ENCODE data around the gene GTPBP3. TPM values are rescaled to one million over a fixed set of nuclear protein-coding genes. Genes with fewer than 3 reads are reported as not detected.
A peak's percentile ranks its signal among the peaks of the same experiment; 100 is the strongest.

Gene GTPBP3
- total RNA-seq, 2 donors from 2014 or later, result 48.7 to 55.7 TPM

GRCh38 chr19:17390665-17391370, 53.5 kb downstream of the GTPBP3 start:
- H3K4me1 Mint-ChIP-seq, result peaks cover 3% of the 10 kb centered on the region
- peaks cover 10% of the 10 kb centered on the region for H3K9me3 Mint-ChIP-seq
- peak; percentile 98 for DNase-seq
- H3K36me3 Mint-ChIP-seq (ENCODE audit: low read depth), result no peaks in the 10 kb centered on the region
- H3K4me3 Mint-ChIP-seq, result peak overlapping the region; percentile 73
- WGBS, 2 experiments (ENCODE audit: insufficient coverage in 1 of 2, insufficient read length in 1 of 2), result 0 to 1% methylated on average over 25 to 50 of the region's 50 CpGs
- H3K27me3 ChIP-seq (ENCODE audit: control insufficient read depth, insufficient read depth, low read length, poor library complexity, severe bottlenecking), result no peaks in the 10 kb centered on the region
- TF ChIP-seq CTCF (conservative IDR thresholded peaks at IDR 0.05), result peak; percentile 83
- peak overlapping the region; percentile 79 for H3K4me3 ChIP-seq (ENCODE audit: low read length)
- peaks cover 23% of the 10 kb centered on the region for H3K27me3 Mint-ChIP-seq (ENCODE audit: insufficient read depth)
- H3K9ac ChIP-seq (ENCODE audit: extremely low read depth, low read length, poor library complexity, severe bottlenecking), result peak overlapping the region; percentile 22
- no peaks in the 10 kb centered on the region for H3K36me3 ChIP-seq (ENCODE audit: control insufficient read depth, insufficient read depth, low read length)
- H3K4me1 ChIP-seq (ENCODE audit: control insufficient read depth, insufficient read depth, low read length), result no peaks in the 10 kb centered on the region
- no peak overlapping the region for H3K27ac ChIP-seq (ENCODE audit: low read depth, low read length)
- H3K9me3 ChIP-seq (ENCODE audit: control insufficient read depth, low read length), result peaks cover 13% of the 10 kb centered on the region
- H3K27ac Mint-ChIP-seq, result peak overlapping the region; percentile 81

- H3K27ac Mint-ChIP-seq, result no peak overlapping the region
- no peaks in the 10 kb centered on the region for H3K27me3 ChIP-seq (ENCODE audit: control insufficient read depth, insufficient read depth, low read length, poor library complexity, severe bottlenecking)
- peak overlapping the region; percentile 73 for H3K4me3 Mint-ChIP-seq
- no peak overlapping the region for H3K9ac ChIP-seq (ENCODE audit: extremely low read depth, low read length, poor library complexity, severe bottlenecking)
- H3K36me3 ChIP-seq (ENCODE audit: control insufficient read depth, insufficient read depth, low read length), result no peaks in the 10 kb centered on the region
- TF ChIP-seq CTCF (conservative IDR thresholded peaks at IDR 0.05), result peak; percentile 29
- H3K27me3 Mint-ChIP-seq (ENCODE audit: insufficient read depth), result peaks cover 23% of the 10 kb centered on the region
- H3K9me3 Mint-ChIP-seq, result peaks cover 10% of the 10 kb centered on the region
- no peaks in the 10 kb centered on the region for H3K36me3 Mint-ChIP-seq (ENCODE audit: low read depth)
- H3K4me3 ChIP-seq (ENCODE audit: low read length), result peak overlapping the region; percentile 75
- 18 to 25% methylated on average over 15 to 26 of the region's 26 CpGs for WGBS, 2 experiments (ENCODE audit: insufficient coverage in 1 of 2, insufficient read length in 1 of 2)
- H3K9me3 ChIP-seq (ENCODE audit: control insufficient read depth, low read length), result peaks cover 13% of the 10 kb centered on the region
- no peak overlapping the region for H3K27ac ChIP-seq (ENCODE audit: low read depth, low read length)
- no peaks in the 10 kb centered on the region for H3K4me1 ChIP-seq (ENCODE audit: control insufficient read depth, insufficient read depth, low read length)
- DNase-seq, result peak; percentile 64
- H3K4me1 Mint-ChIP-seq, result peaks cover 3% of the 10 kb centered on the region
These were observed 54.2 kb downstream of the GTPBP3 start for GRCh38 chr19:17391371-17392151.

Other genes starting within 250 kb of the GTPBP3 start
- gene USE1, start 122.2 kb upstream of the GTPBP3 start, total RNA-seq, result 10 to 100 TPM; 17.4 to 18.4 TPM
- gene OCEL1, start 111.3 kb upstream of the GTPBP3 start, total RNA-seq, result 10 to 100 TPM; 23.1 to 29.1 TPM
- gene NR2F6, start 91.6 kb upstream of the GTPBP3 start, total RNA-seq, result 100 to 1,000 TPM; 103 to 107 TPM
- 1 to 10 TPM; 3.8 to 6.2 TPM for gene USHBP1, start 72.8 kb upstream of the GTPBP3 start, total RNA-seq
- 100 to 1,000 TPM; 136 to 151 TPM for gene BABAM1, start 70.1 kb upstream of the GTPBP3 start, total RNA-seq
- 1 to 10 TPM; 4.6 to 9.9 TPM for gene ANKLE1, start 55.7 kb upstream of the GTPBP3 start, total RNA-seq
- gene ABHD8, start 34.1 kb upstream of the GTPBP3 start, total RNA-seq, result 10 to 100 TPM; 11.6 to 21.1 TPM
- 10 to 100 TPM; 58.1 to 62.2 TPM for gene MRPL34, start 31.7 kb upstream of the GTPBP3 start, total RNA-seq
- 10 to 100 TPM; 36.9 to 42.3 TPM for gene DDA1, start 28.0 kb upstream of the GTPBP3 start, total RNA-seq
- gene ANO8, start 2.7 kb upstream of the GTPBP3 start, total RNA-seq, result 10 to 100 TPM; 27.5 to 29.5 TPM
- under 1 TPM in 1 of 2 donors, not detected in 1; 0.44 TPM for gene PLVAP, start 39.8 kb downstream of the GTPBP3 start, total RNA-seq
- 1 to 10 TPM; 2.0 to 3.4 TPM for gene CCDC194, start 56.6 kb downstream of the GTPBP3 start, total RNA-seq
- 100 to 1,000 TPM in 1 of 2 donors, 10 to 100 TPM in 1; 50.8 to 147 TPM for gene BST2, start 68.1 kb downstream of the GTPBP3 start, total RNA-seq
- 10 to 100 TPM; 63.1 to 64.8 TPM for gene MVB12A, start 82.5 kb downstream of the GTPBP3 start, total RNA-seq
- 1 to 10 TPM; 3.5 to 4.8 TPM for gene TMEM221, start 111.1 kb downstream of the GTPBP3 start, total RNA-seq
- not detected for gene NXNL1, start 123.4 kb downstream of the GTPBP3 start, total RNA-seq
- gene SLC27A1, start 133.0 kb downstream of the GTPBP3 start, total RNA-seq, result 10 to 100 TPM; 11.8 to 16.9 TPM
- 100 to 1,000 TPM; 121 to 132 TPM for gene PGLS, start 174.1 kb downstream of the GTPBP3 start, total RNA-seq
- gene COLGALT1, start 218.1 kb downstream of the GTPBP3 start, total RNA-seq, result 10 to 100 TPM; 61.2 to 68.3 TPM

Data from endodermal cell (in vitro differentiated cells).